C4-2B (cell line): ENCODE results near the gene CDC42EP2.

Experiments used
- H3K27ac ChIP-seq: fragments of 450-650 bp; 2 replicates; pipeline ENCODE4 v1.5.1; 2017
- CTCF ChIP-seq: fragments of 450-650 bp; conservative IDR thresholded peaks from 2 replicates; pipeline ENCODE4 v1.5.1; 2017; ENCODE audit warnings: mild to moderate bottlenecking
- ZFX ChIP-seq: fragments of 450-650 bp; IDR thresholded peaks from 2 replicates; pipeline ENCODE4 v1.6.1; 2017

Gene CDC42EP2

GRCh38 chr11:65321076-65321475 lies 6.4 kb downstream of the CDC42EP2 start:
- TF ChIP-seq ZFX (no peak), CTCF (no peak)
- H3K27ac ChIP-seq = no peak overlapping the region

GRCh38 chr11:65321828-65322485 lies 7.3 kb downstream of the CDC42EP2 start:
- TF ChIP-seq ZFX = no peak
- no peak for TF ChIP-seq CTCF
- H3K27ac ChIP-seq = no peak overlapping the region

- no peak for TF ChIP-seq ZFX
- no peak for TF ChIP-seq CTCF
- no peak overlapping the region for H3K27ac ChIP-seq
Measured at GRCh38 chr11:65323813-65324212, 9.1 kb downstream of the CDC42EP2 start.

- H3K27ac ChIP-seq = no peak overlapping the region
- TF ChIP-seq ZFX = no peak
- no peak for TF ChIP-seq CTCF
Measured at GRCh38 chr11:65325435-65325834, 10.8 kb downstream of the CDC42EP2 start.

- H3K27ac ChIP-seq = no peak overlapping the region
- no peak for TF ChIP-seq CTCF
- TF ChIP-seq ZFX = no peak
Measured at GRCh38 chr11:65327021-65327420, 12.4 kb downstream of the CDC42EP2 start.

GRCh38 chr11:65329478-65329877 lies 14.8 kb downstream of the CDC42EP2 start:
- peak overlapping the region; percentile 43 for H3K27ac ChIP-seq
- no peak for TF ChIP-seq CTCF
- TF ChIP-seq ZFX = no peak

- H3K27ac ChIP-seq = peak overlapping the region; percentile 12; the same call in 1 of the 2 replicates
- TF ChIP-seq CTCF (peak; percentile 94), ZFX (no peak)
Measured at GRCh38 chr11:65329944-65330403, 15.3 kb downstream of the CDC42EP2 start.
